ENCODE measurements around the gene VAX1.

Gene VAX1

GRCh38 chr10:117164592-117165537 is 26.8 kb upstream of the VAX1 start:
- in situ Hi-C loops (cut with MboI; ENCODE audit: low sequenced_read_pairs): no loop called here

GRCh38 chr10:117163954-117164548 is 26.0 kb upstream of the VAX1 start:
- in situ Hi-C loops (cut with MboI; ENCODE audit: low sequenced_read_pairs): no loop called here

- in situ Hi-C loops (cut with MboI; ENCODE audit: low sequenced_read_pairs): no loop called here
Measured at GRCh38 chr10:117163061-117163953, 25.2 kb upstream of the VAX1 start.

DNA sequence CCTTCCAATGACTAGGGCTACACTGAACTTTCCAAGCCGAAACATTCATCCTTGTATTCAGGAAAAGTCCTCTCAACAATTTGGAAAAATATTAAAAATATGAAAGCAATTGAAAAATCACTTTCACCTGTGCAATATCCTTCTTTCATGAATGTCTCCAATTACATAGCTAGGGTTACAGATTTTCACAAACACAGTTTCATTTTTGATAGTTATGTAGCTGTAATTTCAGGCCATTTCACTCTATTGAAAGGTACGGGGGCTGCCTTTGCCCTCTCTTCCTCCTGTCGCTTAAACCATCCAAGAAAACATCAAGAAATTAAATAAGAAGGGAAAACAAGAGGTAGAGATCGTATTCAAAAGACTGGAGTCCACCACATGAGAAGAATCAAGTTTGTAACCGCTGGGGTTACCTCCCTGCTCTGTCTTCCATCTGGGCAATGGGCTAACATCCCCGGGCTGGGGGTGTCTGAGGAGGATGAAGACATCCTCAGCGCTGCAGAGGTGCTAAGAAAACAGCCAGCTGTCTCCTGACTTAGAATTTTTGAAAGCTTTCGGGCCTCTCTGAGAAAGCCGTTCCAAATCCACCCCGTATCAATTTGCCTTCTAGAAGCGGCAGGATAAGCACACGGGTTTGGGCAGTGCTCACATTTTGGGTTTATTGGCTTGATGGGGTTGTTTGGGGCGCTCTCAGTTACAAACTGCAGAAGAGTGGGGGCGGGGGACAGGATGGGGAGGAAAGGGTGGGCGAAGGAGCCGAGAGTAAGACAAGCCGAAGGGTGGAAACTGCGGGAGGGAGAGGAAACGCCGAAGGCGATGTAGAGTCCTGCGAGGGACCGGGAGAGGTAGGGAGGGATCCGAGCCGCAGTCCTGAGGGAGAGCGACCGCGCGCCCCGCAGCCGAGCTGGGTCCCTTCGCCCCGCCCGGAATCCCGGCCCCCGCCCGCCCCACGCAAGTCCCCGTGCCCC is 24.3 kb upstream of the VAX1 start:
- in situ Hi-C loops (cut with MboI; ENCODE audit: low sequenced_read_pairs): no loop called here

DNA sequence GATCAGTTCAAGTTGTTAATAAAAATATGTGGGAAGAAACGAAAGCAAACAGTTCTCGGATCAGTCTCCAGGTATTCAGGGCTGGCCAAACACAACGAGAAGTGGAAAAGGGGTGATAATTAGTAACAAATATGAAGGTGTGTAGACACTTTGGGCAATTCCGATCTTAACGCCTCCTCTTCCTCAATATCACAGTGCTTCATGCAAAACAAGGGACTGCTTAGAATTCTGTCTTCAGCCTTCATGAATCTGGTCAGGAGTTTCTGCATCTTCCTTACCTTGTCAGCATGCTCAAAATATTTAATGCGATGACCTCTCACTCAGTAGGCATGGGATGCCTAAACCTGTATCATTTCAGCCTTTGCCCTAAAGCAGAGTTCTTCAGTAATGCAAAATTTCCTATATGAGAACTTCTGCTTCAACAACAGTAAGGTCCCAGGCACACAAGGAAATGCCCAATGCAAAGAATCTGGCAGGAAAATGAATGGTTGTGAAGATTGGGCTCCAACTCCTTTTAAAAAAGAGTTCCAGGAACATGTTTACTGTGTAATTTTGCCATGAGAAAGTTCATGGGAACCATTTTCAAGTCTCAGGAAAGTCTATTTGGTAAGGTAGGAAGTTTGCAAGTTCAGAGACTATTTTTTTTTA is 23.4 kb upstream of the VAX1 start:
- in situ Hi-C loops (cut with MboI; ENCODE audit: low sequenced_read_pairs): no loop called here

GRCh38 chr10:117160567-117160966 is 22.5 kb upstream of the VAX1 start:
- in situ Hi-C loops (cut with MboI; ENCODE audit: low sequenced_read_pairs): no loop called here

GRCh38 chr10:117159390-117159789 is 21.3 kb upstream of the VAX1 start:
- in situ Hi-C loops (cut with MboI; ENCODE audit: low sequenced_read_pairs): no loop called here

DNA sequence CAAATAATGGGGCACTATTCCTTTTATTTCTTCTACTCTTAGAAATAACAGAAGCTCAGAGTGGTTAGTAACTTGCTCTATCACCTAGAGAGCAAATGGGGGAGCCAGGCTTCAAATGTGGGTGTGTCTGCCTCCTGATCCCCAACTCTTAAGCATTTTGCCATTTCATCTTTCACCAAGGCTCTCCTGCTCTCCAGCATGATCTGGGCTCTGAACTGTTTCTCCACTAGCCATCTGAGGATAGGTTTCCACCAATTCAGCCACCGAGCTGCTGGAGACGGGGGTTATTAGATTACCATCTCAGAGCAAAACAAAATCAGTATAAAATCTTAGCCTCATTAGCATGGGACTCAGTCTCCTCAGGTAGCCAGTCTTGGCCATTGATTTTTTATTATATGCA is 20.2 kb upstream of the VAX1 start:
- in situ Hi-C loops (cut with MboI; ENCODE audit: low sequenced_read_pairs): no loop called here

DNA sequence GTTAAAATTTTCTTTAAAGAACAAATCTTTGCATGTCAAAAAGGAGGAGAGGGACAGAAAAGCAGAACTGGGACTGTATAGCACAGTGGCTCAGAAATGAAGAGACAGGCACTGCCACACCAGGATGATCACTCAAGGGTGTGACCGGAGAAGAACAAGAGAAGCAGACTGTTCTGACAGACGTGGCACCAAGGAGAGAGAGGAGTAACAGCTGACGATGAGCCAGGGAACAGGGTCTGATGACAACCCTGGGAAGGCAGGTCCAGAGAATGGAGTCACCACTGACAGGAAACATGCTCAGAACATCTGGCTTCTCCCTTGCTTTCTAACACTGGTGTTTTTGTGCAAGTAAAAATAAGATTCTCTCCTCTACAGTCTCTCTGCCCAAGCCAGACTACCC is 14.6 kb upstream of the VAX1 start:
- in situ Hi-C loops (cut with MboI; ENCODE audit: low sequenced_read_pairs): no loop called here

- in situ Hi-C loops (cut with MboI; ENCODE audit: low sequenced_read_pairs): no loop called here
Measured at GRCh38 chr10:117148284-117148683, 10.2 kb upstream of the VAX1 start.

DNA sequence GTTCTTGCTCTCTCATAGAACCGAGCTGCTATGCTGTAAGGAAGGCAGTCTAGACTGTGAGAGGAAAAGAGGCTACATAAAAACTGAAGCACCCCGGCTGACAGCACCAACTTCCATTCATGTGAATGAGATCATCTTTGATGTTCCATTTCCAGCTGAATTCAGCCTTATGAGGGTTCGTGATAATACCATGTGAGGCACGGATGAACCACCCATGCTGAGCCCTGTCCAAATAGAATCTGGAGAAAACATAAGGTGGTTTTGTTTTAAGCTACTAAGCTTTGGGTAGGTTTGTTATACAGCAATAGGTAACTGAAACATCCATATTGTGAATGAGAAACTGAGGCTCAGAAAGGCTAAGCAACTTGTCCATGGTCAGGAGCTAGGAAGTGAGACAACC is 6.9 kb upstream of the VAX1 start:
- in situ Hi-C loops (cut with MboI; ENCODE audit: low sequenced_read_pairs): no loop called here

- in situ Hi-C loops (cut with MboI; ENCODE audit: low sequenced_read_pairs): no loop called here
Measured at GRCh38 chr10:117143103-117143823, 5.2 kb upstream of the VAX1 start.

DNA sequence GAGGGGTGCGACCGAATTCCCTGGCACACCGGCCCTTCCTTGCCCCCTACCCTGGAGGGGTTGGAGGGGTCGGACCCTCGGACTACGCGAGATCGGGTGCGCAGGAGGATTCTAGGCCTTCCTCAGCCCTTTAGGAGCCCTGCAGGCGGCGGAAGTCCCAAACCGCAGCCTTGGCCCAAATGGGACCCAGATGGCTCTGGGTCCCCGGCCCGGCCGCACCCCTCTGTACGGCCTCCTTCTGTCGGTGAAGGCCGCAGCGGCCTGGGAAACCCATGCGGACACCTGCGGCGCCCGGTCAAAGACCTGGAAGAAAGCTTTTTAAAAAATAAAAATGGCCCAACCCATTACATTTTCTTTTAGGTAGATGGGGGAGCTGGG is 2.4 kb upstream of the VAX1 start:
- in situ Hi-C loops (cut with MboI; ENCODE audit: low sequenced_read_pairs): no loop called here

GRCh38 chr10:117139581-117140524 is 1.8 kb upstream of the VAX1 start:
- in situ Hi-C loops (cut with MboI; ENCODE audit: low sequenced_read_pairs): no loop called here

- in situ Hi-C loops (cut with MboI; ENCODE audit: low sequenced_read_pairs): no loop called here
Measured at GRCh38 chr10:117138838-117139580, 939 bp upstream of the VAX1 start.

DNA sequence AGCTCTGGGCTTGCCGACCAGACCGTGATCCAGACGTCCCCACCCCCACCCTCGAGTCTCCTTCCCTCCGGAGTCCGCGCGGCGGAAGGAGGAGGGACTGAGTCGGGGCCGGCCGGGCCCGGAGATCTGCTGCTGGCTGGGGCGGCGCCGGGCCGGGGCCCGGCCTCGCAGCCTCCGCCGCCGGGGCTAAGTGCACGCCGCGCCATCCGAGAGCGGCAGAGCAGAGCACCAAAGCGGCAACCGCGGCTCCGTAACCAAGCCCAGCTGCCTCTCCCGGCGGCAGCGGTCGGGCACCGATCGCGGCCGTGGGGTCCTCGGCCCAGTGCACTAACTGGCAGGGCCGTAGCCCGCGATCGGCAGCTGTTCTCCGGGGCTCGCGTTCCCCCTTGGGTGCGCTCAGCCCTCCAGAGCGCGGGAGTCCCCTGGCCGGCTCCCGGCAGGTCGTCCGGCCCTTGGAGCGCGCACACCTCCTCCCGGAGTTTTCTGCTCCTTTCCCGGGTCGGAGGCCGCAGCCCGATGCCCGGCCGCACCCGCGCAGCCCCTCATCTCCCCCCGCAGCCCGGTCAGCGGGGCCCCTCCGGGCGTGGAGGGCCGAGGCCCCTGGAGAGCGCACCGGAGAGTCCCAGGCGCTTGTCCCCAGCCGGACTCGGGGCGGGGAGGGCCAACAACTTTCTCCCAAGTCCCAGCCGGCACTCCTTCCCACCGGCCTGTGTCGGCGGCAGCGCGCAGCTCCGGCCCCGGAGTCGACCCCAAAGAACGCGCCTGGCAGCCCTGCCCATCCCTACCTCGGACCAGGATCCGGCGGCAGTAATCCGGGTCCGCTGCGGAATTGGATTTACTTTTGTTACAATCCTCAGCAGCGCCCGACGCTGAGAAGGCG is 799 bp downstream of the VAX1 start:
- in situ Hi-C loops (cut with MboI; ENCODE audit: low sequenced_read_pairs): no loop called here
